T-cell (primary cell): ENCODE measurements around the gene RPS19BP1. TPM values are rescaled to one million over a fixed set of nuclear protein-coding genes. Genes with fewer than 3 reads are reported as not detected.

Experiments used
- ATAC-seq, 4 experiments: fragments of 200-7000 bp in 3 of 4; fragments of 150-1000 bp in 1 of 4; cut with Tn5 transposase; replicated peaks in 1 of 4; 1 replicate in 3 of 4; 2 replicates in 1 of 4; pipeline ENCODE4 v1.10.0; 2021; ENCODE audit warnings: moderate library complexity in 3 of 4, mild to moderate bottlenecking in 2 of 4, moderate number of reproducible peaks in 1 of 4
- CTCF ChIA-PET, 2 donors: fragments of 300-600 bp; sonication (Branson Sonifier 250); formaldehyde crosslinking; loops; one replicate each; lab custom pipeline; 2022; ENCODE audit warnings: antibody characterized with exemption in 2 of 2; lab: Charles Lee
- POLR2A ChIA-PET, 2 donors: fragments of 300-600 bp; sonication (Branson Sonifier 250); formaldehyde crosslinking; loops; one replicate each; lab custom pipeline; 2022; ENCODE audit warnings: antibody characterized with exemption in 2 of 2; lab: Charles Lee
- DNase-seq, 35 experiments: peaks; one replicate each; pipeline versions ENCODE4 v3.0.0 to v3.0.0-alpha.2; 2013 to 2023
- H3K27ac ChIP-seq: one replicate; pipeline ENCODE4 v1.5.1; 2013; ENCODE audit warnings: low read length
- H3K27me3 ChIP-seq, 2 experiments: replicated peaks in 1 of 2; 1 replicate in 1 of 2; 2 replicates in 1 of 2; pipeline versions ENCODE4 v1.6.1 to v1.7.0; 2013; ENCODE audit warnings: low read length in 1 of 2, mixed read lengths in 1 of 2; ENCODE audit not compliant: control insufficient read depth in 2 of 2, insufficient read depth in 2 of 2; ENCODE audit errors: extremely low read depth in 1 of 2
- H3K36me3 ChIP-seq, 2 donors: 1 replicate in 1 of 2; 2 replicates in 1 of 2; pipeline versions ENCODE4 v1.6.1 to v1.7.0; 2013; ENCODE audit warnings: low read length in 1 of 2; ENCODE audit not compliant: control insufficient read depth in 2 of 2, insufficient read depth in 1 of 2; ENCODE audit errors: extremely low read depth in 1 of 2
- H3K4me1 ChIP-seq, 2 experiments: 1 replicate in 1 of 2; 2 replicates in 1 of 2; pipeline versions ENCODE4 v1.6.1 to v1.7.0; 2013; ENCODE audit warnings: low read length in 2 of 2, mixed read lengths in 1 of 2; ENCODE audit not compliant: insufficient read depth in 2 of 2, control insufficient read depth in 1 of 2; ENCODE audit errors: extremely low read depth in 1 of 2
- H3K4me3 ChIP-seq, 2 donors: 1 replicate in 1 of 2; 2 replicates in 1 of 2; pipeline versions ENCODE4 v1.5.1 to v1.7.0; 2013; ENCODE audit warnings: mild to moderate bottlenecking in 2 of 2, low read length in 1 of 2, moderate library complexity in 1 of 2; ENCODE audit not compliant: control insufficient read depth in 1 of 2; ENCODE audit errors: extremely low read depth in 1 of 2
- H3K9me3 ChIP-seq: 2 replicates; pipeline ENCODE4 v1.7.0; 2013
- H3K27ac Mint-ChIP-seq, 2 donors: one replicate each; pipeline ENCODE4 v1.8.0; 2020 to 2021; ENCODE audit warnings: mild to moderate bottlenecking in 2 of 2, mixed read lengths in 2 of 2
- H3K27me3 Mint-ChIP-seq, 2 donors: one replicate each; pipeline ENCODE4 v1.8.0; 2021 to 2022; ENCODE audit warnings: mixed read lengths in 2 of 2
- H3K36me3 Mint-ChIP-seq: one replicate; pipeline ENCODE4 v1.8.0; 2021; ENCODE audit warnings: mixed read lengths
- H3K4me1 Mint-ChIP-seq, 3 donors: one replicate each; pipeline ENCODE4 v1.8.0; 2020 to 2022; ENCODE audit warnings: mixed read lengths in 3 of 3, mild to moderate bottlenecking in 1 of 3
- H3K4me3 Mint-ChIP-seq, 3 donors: one replicate each; pipeline ENCODE4 v1.8.0; 2020 to 2022; ENCODE audit warnings: mild to moderate bottlenecking in 3 of 3, mixed read lengths in 3 of 3, moderate library complexity in 3 of 3
- H3K9me3 Mint-ChIP-seq, 3 donors: one replicate each; pipeline ENCODE4 v1.8.0; 2020 to 2022; ENCODE audit warnings: mixed read lengths in 3 of 3
- WGBS: methylation state at CpG from one replicate; pipeline ENCODE4 v1.1.5; 2013; ENCODE audit warnings: missing lambda C conversion rate; ENCODE audit not compliant: insufficient coverage; 5-methylcytosine and 5-hydroxymethylcytosine counted together
- total RNA-seq, 35 experiments: library from RNA in 6 of 35; stranded (reverse) in 6 of 35; fragments of 120-200 nt in 1 of 35; gene quantifications; one replicate each; pipeline versions ENCODE4 v1.2.1 to v1.2.4 and lab custom pipeline; 2013 to 2026

The RPS19BP1 gene
- total RNA-seq, 5 donors from 2014 or later (not counting 1 experiment from before 2014, with no cell fraction given): 42.4 to 76.8 (median 73.5) TPM

GRCh38 chr22:39486951-39487825, 45.4 kb downstream of the RPS19BP1 start:
- ATAC-seq (no peak), DNase-seq (no peak)
- H3K4me3 ChIP-seq: no peak overlapping the region
- H3K9me3 ChIP-seq: no peaks in the 10 kb centered on the region
- Mint-ChIP-seq H3K4me3 (no peak overlapping the region), H3K27ac (no peak overlapping the region), H3K36me3 (no peaks in the 10 kb centered on the region), H3K27me3 (no peaks in the 10 kb centered on the region), H3K4me1 (peaks cover 5 to 9% (median 8%) of the 10 kb centered on the region in 3 donors), H3K9me3 (no peaks in the 10 kb centered on the region)
- ChIA-PET CTCF (no interaction called here), POLR2A (no interaction called here)
- 96% methylated on average over 45 of the region's 45 CpGs for WGBS
- no peaks in the 10 kb centered on the region for H3K36me3 ChIP-seq
- peaks cover 0 to 12% of the 10 kb centered on the region in 2 experiments for H3K4me1 ChIP-seq
- H3K27me3 ChIP-seq: peaks cover 0 to 27% of the 10 kb centered on the region in 2 experiments
- no peak overlapping the region for H3K27ac ChIP-seq

- Mint-ChIP-seq H3K27ac (no peak overlapping the region), H3K27me3 (no peaks in the 10 kb centered on the region), H3K4me3 (no peak overlapping the region), H3K36me3 (no peaks in the 10 kb centered on the region), H3K9me3 (no peaks in the 10 kb centered on the region), H3K4me1 (no peaks in the 10 kb centered on the region)
- Histone ChIP-seq H3K36me3 (no peaks in the 10 kb centered on the region), H3K27me3 (peaks cover 0 to 35% of the 10 kb centered on the region in 2 experiments), H3K4me1 (no peaks in the 10 kb centered on the region), H3K4me3 (no peak overlapping the region), H3K9me3 (no peaks in the 10 kb centered on the region), H3K27ac (no peak overlapping the region)
- ChIA-PET POLR2A (no interaction called here), CTCF (interaction anchor here (0.6 to 1.1 kb wide), 2 partner anchors 14 to 16 kb away, joined by 3 to 4 read pairs; no protein-coding TSS in a partner anchor)
- 91% methylated on average over 3 of the region's 3 CpGs for WGBS
- DNase-seq: no peak
- no peak for ATAC-seq
Observed at GRCh38 chr22:39482768-39483167, 49.8 kb downstream of the RPS19BP1 start.

GRCh38 chr22:39481595-39481994, 51.0 kb downstream of the RPS19BP1 start:
- no peaks in the 10 kb centered on the region for H3K27me3 Mint-ChIP-seq
- ChIA-PET POLR2A (no interaction called here), CTCF (no interaction called here)
- no peaks in the 10 kb centered on the region for H3K4me1 ChIP-seq
- H3K27me3 ChIP-seq: peaks cover 0 to 30% of the 10 kb centered on the region in 2 experiments
- DNase-seq: no peak
- H3K4me1 Mint-ChIP-seq: no peaks in the 10 kb centered on the region
- H3K36me3 ChIP-seq: no peaks in the 10 kb centered on the region
- no peaks in the 10 kb centered on the region for H3K36me3 Mint-ChIP-seq
- H3K9me3 Mint-ChIP-seq: no peaks in the 10 kb centered on the region
- no peak overlapping the region for H3K27ac Mint-ChIP-seq
- H3K4me3 Mint-ChIP-seq: no peak overlapping the region
- H3K9me3 ChIP-seq: no peaks in the 10 kb centered on the region
- WGBS: 71% methylated on average over 4 of the region's 5 CpGs
- ATAC-seq: no peak
- H3K27ac ChIP-seq: no peak overlapping the region
- no peak overlapping the region for H3K4me3 ChIP-seq

- Mint-ChIP-seq H3K27me3 (no peaks in the 10 kb centered on the region), H3K4me1 (no peaks in the 10 kb centered on the region), H3K36me3 (no peaks in the 10 kb centered on the region), H3K27ac (no peak overlapping the region), H3K4me3 (no peak overlapping the region), H3K9me3 (no peaks in the 10 kb centered on the region)
- CTCF ChIA-PET: no interaction called here
- WGBS: 89% methylated on average over 10 of the region's 16 CpGs
- DNase-seq: no peak
- no peak overlapping the region for H3K27ac ChIP-seq
- H3K36me3 ChIP-seq: no peaks in the 10 kb centered on the region
- peaks cover 0 to 30% of the 10 kb centered on the region in 2 experiments for H3K27me3 ChIP-seq
- POLR2A ChIA-PET: no interaction called here
- H3K4me3 ChIP-seq: no peak overlapping the region
- no peak for ATAC-seq
- no peaks in the 10 kb centered on the region for H3K4me1 ChIP-seq
- no peaks in the 10 kb centered on the region for H3K9me3 ChIP-seq
Observed at GRCh38 chr22:39481054-39481453, 51.5 kb downstream of the RPS19BP1 start.

- Histone ChIP-seq H3K36me3 (no peaks in the 10 kb centered on the region), H3K4me1 (no peaks in the 10 kb centered on the region), H3K27me3 (peaks cover 0 to 30% of the 10 kb centered on the region in 2 experiments), H3K27ac (no peak overlapping the region), H3K4me3 (no peak overlapping the region), H3K9me3 (no peaks in the 10 kb centered on the region)
- POLR2A ChIA-PET: no interaction called here
- DNase-seq (no peak), ATAC-seq (no peak)
- H3K27me3 Mint-ChIP-seq: no peaks in the 10 kb centered on the region
- 57% methylated on average over 1 of the region's 1 CpG for WGBS
- H3K4me1 Mint-ChIP-seq: no peaks in the 10 kb centered on the region
- H3K27ac Mint-ChIP-seq: no peak overlapping the region
- no peaks in the 10 kb centered on the region for H3K36me3 Mint-ChIP-seq
- H3K4me3 Mint-ChIP-seq: no peak overlapping the region
- no peaks in the 10 kb centered on the region for H3K9me3 Mint-ChIP-seq
- CTCF ChIA-PET: no interaction called here
Observed at GRCh38 chr22:39480557-39480956, 52.0 kb downstream of the RPS19BP1 start.

- Histone ChIP-seq H3K36me3 (no peaks in the 10 kb centered on the region), H3K27me3 (peaks cover 0 to 32% of the 10 kb centered on the region in 2 experiments), H3K4me3 (no peak overlapping the region), H3K27ac (no peak overlapping the region), H3K9me3 (no peaks in the 10 kb centered on the region), H3K4me1 (no peaks in the 10 kb centered on the region)
- POLR2A ChIA-PET: no interaction called here
- ATAC-seq (no peak), DNase-seq (no peak)
- Mint-ChIP-seq H3K36me3 (no peaks in the 10 kb centered on the region), H3K9me3 (no peaks in the 10 kb centered on the region), H3K4me1 (no peaks in the 10 kb centered on the region), H3K4me3 (no peak overlapping the region), H3K27ac (no peak overlapping the region), H3K27me3 (no peaks in the 10 kb centered on the region)
- CTCF ChIA-PET: no interaction called here
- WGBS: no CpG with 5 or more reads among the region's 3 CpGs
Observed at GRCh38 chr22:39479254-39479653, 53.3 kb downstream of the RPS19BP1 start.
